PFSK-1 (cell line): ENCODE results near the gene SPTLC1. TPM values are rescaled to one million over a fixed set of nuclear protein-coding genes. Genes with fewer than 3 reads are reported as not detected.
A peak's percentile ranks its signal among the peaks of the same experiment; 100 is the strongest.

Source experiments
- FOXP2 ChIP-seq: optimal IDR thresholded peaks from 2 replicates; pipeline ENCODE3; 2011; ENCODE audit warnings: borderline replicate concordance, control low read depth, inconsistent platforms; ENCODE audit not compliant: insufficient read depth; ENCODE audit errors: extremely low read length, extremely low read depth
- POLR2AphosphoS5 ChIP-seq: IDR thresholded peaks from 2 replicates; pipeline ENCODE4 v1.6.1; 2012; ENCODE audit warnings: low read depth, mild to moderate bottlenecking, control low read depth, low read length, moderate library complexity
- REST ChIP-seq, 2 experiments: IDR thresholded peaks; 2 replicates each; pipeline versions ENCODE4 v1.6.1 to v1.8.0; 2011 to 2012; ENCODE audit warnings: low read depth in 2 of 2, low read length in 2 of 2, control low read depth in 1 of 2, inconsistent platforms in 1 of 2, mild to moderate bottlenecking in 1 of 2, moderate library complexity in 1 of 2; ENCODE audit not compliant: insufficient read depth in 1 of 2
- SIN3A ChIP-seq: IDR thresholded peaks from 2 replicates; pipeline ENCODE4 v1.6.1; 2012; ENCODE audit warnings: mild to moderate bottlenecking, low read length, moderate library complexity, borderline replicate concordance; ENCODE audit not compliant: insufficient read depth
- TAF1 ChIP-seq: IDR thresholded peaks from 2 replicates; pipeline ENCODE4 v1.6.1; 2012; ENCODE audit warnings: low read length, control low read depth, borderline replicate concordance; ENCODE audit not compliant: insufficient read depth
- polyA plus RNA-seq: library from polyadenylated mRNA; unstranded; fragments of >200 nt; gene quantifications from one replicate; pipeline ENCODE4 v1.2.1, GENCODE V29; 2012; ENCODE audit warnings: low read depth, missing spikeins; ENCODE audit not compliant: insufficient read length

SPTLC1 gene, protein sequence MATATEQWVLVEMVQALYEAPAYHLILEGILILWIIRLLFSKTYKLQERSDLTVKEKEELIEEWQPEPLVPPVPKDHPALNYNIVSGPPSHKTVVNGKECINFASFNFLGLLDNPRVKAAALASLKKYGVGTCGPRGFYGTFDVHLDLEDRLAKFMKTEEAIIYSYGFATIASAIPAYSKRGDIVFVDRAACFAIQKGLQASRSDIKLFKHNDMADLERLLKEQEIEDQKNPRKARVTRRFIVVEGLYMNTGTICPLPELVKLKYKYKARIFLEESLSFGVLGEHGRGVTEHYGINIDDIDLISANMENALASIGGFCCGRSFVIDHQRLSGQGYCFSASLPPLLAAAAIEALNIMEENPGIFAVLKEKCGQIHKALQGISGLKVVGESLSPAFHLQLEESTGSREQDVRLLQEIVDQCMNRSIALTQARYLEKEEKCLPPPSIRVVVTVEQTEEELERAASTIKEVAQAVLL
- 38.4 TPM for polyA plus RNA-seq

GRCh38 chr9:92115071-92115858 is at the start of gene SPTLC1:
Gene SPTLC1, minus strand, starts transcription at chr9:92115413. Its CDS starts 43 bp downstream, at chr9:92115370.
- TF ChIP-seq REST (IDR thresholded peaks at IDR 0.05; ENCODE audit: insufficient read depth in 1 of 2, low read depth in 2 of 2, low read length in 2 of 2), result no peak
- TF ChIP-seq SIN3A, result no peak
- TF ChIP-seq TAF1, result peak; percentile 70; the same call in 1 of the 2 replicates
- peak; percentile 83 for TF ChIP-seq POLR2AphosphoS5
- TF ChIP-seq FOXP2, result peak; percentile 72

- TF ChIP-seq POLR2AphosphoS5 (no peak), REST (IDR thresholded peaks at IDR 0.05; ENCODE audit: insufficient read depth in 1 of 2, low read depth in 2 of 2, low read length in 2 of 2) (no peak), FOXP2 (no peak), TAF1 (no peak), SIN3A (no peak)
Observed at GRCh38 chr9:92164975-92165374, 49.8 kb upstream of the SPTLC1 start.

- no peak for TF ChIP-seq REST (IDR thresholded peaks at IDR 0.05; ENCODE audit: insufficient read depth in 1 of 2, low read depth in 2 of 2, low read length in 2 of 2)
- TF ChIP-seq TAF1, result no peak
- no peak for TF ChIP-seq FOXP2
- no peak for TF ChIP-seq SIN3A
- no peak for TF ChIP-seq POLR2AphosphoS5
Observed at GRCh38 chr9:92164490-92164889, 49.3 kb upstream of the SPTLC1 start.

- no peak for TF ChIP-seq FOXP2
- no peak for TF ChIP-seq REST (IDR thresholded peaks at IDR 0.05; ENCODE audit: insufficient read depth in 1 of 2, low read depth in 2 of 2, low read length in 2 of 2)
- TF ChIP-seq POLR2AphosphoS5, result no peak
- no peak for TF ChIP-seq SIN3A
- TF ChIP-seq TAF1, result no peak
Observed at GRCh38 chr9:92163276-92163675, 48.1 kb upstream of the SPTLC1 start.
